ENCODE results near the gene TLX2. TPM values are rescaled to one million over a fixed set of nuclear protein-coding genes. Genes with fewer than 3 reads are reported as not detected.

Gene TLX2
- total RNA-seq, 1 experiment from 2014 or later, result not detected

DNA sequence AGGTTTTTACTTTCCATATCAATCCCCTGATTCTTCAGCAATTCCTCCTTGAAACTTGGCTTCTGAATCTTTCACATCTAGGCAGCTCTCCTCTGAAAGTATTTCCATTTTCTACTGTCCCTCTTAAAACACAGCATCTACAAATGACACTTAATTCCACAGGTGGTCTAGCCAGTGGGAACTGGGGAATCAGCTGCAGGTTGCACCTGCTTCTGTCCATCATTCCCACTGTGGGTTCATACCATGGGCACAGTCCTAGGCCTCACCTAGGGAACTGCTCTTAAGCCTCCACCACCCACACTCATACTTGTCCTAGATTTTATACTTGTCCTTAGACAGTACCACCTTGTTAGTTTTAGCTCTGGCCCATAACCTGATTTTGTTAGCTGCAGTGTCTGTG is 37.3 kb downstream of the TLX2 start:
- Mint-ChIP-seq H3K9me3 (ENCODE audit: low read depth, unreplicated experiment) (no peaks in the 10 kb centered on the region), H3K4me3 (ENCODE audit: low read depth, unreplicated experiment) (no peak overlapping the region), H3K27me3 (ENCODE audit: unreplicated experiment) (no peaks in the 10 kb centered on the region), H3K4me1 (ENCODE audit: low read depth, unreplicated experiment) (peaks cover 27% of the 10 kb centered on the region), H3K36me3 (ENCODE audit: insufficient read depth, unreplicated experiment) (peaks cover 34% of the 10 kb centered on the region), H3K27ac (ENCODE audit: unreplicated experiment) (no peak overlapping the region)
- TF ChIP-seq, protein P1, sequence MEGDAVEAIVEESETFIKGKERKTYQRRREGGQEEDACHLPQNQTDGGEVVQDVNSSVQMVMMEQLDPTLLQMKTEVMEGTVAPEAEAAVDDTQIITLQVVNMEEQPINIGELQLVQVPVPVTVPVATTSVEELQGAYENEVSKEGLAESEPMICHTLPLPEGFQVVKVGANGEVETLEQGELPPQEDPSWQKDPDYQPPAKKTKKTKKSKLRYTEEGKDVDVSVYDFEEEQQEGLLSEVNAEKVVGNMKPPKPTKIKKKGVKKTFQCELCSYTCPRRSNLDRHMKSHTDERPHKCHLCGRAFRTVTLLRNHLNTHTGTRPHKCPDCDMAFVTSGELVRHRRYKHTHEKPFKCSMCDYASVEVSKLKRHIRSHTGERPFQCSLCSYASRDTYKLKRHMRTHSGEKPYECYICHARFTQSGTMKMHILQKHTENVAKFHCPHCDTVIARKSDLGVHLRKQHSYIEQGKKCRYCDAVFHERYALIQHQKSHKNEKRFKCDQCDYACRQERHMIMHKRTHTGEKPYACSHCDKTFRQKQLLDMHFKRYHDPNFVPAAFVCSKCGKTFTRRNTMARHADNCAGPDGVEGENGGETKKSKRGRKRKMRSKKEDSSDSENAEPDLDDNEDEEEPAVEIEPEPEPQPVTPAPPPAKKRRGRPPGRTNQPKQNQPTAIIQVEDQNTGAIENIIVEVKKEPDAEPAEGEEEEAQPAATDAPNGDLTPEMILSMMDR (IDR thresholded peaks at IDR 0.05; ENCODE audit: unreplicated experiment), result no peak
- no TSS peak for BruUV-seq (replicated peaks)
- no peak for DNase-seq
- intact Hi-C loops (cut with micrococcal nuclease; ENCODE audit: unreplicated experiment), result no loop called here
- CTCF ChIA-PET, result no interaction called here

DNA sequence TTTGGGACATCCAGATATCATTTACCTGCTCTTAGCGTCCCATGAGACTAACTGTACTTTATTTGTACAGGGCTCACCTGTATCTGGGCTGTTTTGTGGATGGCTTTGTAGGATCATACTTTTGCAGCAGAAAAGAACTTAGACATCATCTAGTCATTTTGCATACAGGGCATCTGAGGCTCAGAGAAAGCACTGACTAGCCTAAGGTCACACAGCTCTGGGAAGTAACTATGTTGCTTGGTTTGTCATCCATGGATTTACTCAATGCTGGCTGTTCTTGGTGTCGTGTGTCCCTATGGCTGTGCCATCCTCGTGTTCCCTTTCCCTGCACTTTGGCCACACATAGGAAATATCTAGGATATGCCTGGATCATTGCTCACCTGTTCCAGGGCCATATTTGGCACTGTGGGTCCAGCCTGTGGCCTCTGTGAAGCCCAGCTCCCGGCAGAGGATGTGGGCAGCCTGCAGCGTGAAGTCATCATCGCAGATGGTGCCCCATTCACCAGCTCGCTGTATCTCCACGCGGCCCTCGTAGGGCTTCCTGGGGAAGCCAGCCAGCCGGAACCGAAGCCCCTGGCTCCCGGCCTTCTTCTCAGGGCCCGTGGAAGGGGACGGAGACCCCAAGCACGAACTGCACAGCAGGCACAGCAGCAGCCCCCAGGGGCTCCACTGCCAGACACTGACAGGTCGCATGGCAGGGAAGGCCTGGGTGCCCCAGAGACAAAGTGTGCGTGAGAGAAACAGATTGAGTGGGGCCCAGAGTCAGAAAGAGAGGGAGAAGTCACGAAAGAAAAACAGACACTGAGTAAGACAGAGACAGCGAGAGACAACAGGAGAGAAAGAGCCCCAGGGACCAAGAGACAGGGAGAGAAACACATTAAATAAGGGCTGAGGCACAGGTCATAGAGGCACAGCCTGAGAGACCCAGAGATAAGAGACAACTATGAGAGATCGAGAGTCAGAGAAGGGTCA is 38.0 kb downstream of the TLX2 start:
- intact Hi-C loops (cut with micrococcal nuclease; ENCODE audit: unreplicated experiment), result no loop called here
- H3K4me1 Mint-ChIP-seq (ENCODE audit: low read depth, unreplicated experiment), result peaks cover 27% of the 10 kb centered on the region
- CTCF ChIA-PET, result no interaction called here
- peak overlapping the region; percentile 1 for H3K27ac Mint-ChIP-seq (ENCODE audit: unreplicated experiment)
- TF ChIP-seq, protein P1 (IDR thresholded peaks at IDR 0.05; ENCODE audit: unreplicated experiment), result no peak
- H3K27me3 Mint-ChIP-seq (ENCODE audit: unreplicated experiment), result no peaks in the 10 kb centered on the region
- peaks cover 34% of the 10 kb centered on the region for H3K36me3 Mint-ChIP-seq (ENCODE audit: insufficient read depth, unreplicated experiment)
- no peaks in the 10 kb centered on the region for H3K9me3 Mint-ChIP-seq (ENCODE audit: low read depth, unreplicated experiment)
- BruUV-seq (replicated peaks), result no TSS peak
- no peak overlapping the region for H3K4me3 Mint-ChIP-seq (ENCODE audit: low read depth, unreplicated experiment)
- no peak for DNase-seq

DNA sequence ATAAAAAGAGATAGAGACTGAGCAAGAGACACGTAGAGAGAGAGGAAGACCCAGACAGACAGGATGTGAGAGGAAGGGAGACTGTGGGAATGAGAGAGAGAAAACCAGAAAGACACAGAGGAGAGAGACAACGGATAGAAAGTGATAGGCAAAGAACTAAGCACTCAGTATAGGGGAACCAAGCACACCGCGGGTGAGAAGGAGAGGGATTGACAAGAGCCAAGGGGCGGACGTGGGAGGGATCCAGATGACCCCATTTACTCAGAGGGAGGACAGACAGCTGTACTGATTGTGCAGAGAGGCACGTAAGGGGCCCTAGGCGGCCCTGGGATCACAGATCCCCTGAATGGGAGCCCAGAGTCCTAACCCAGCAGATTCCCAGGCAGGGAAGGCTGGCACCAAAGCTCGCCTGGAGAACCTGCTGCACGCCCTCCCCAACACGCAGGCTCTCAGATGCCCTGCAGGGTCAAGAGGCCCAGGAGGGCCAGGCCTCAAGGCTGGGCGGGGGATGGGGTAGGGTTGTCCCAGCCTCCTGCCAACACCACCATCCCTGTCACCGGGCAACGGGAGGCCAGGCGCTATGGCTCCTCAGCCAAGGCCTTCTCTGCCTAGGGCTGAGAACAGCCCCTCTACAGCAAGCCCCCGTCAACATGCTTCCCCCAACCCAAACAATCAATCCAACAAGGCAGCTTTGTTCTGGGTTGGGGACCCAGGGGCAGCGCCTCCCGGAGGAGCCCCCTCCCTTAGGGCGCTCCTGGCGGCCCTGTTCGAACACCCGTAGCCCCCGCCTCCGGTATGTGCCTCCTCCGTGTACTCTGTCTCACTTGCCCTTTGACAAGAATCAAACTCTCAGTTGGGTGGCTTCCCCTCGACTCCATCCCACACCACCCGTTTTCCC is 38.9 kb downstream of the TLX2 start:
- Mint-ChIP-seq H3K36me3 (ENCODE audit: insufficient read depth, unreplicated experiment) (peaks cover 34% of the 10 kb centered on the region), H3K4me1 (ENCODE audit: low read depth, unreplicated experiment) (peaks cover 27% of the 10 kb centered on the region), H3K9me3 (ENCODE audit: low read depth, unreplicated experiment) (no peaks in the 10 kb centered on the region), H3K27me3 (ENCODE audit: unreplicated experiment) (no peaks in the 10 kb centered on the region), H3K4me3 (ENCODE audit: low read depth, unreplicated experiment) (peak overlapping the region; percentile 46), H3K27ac (ENCODE audit: unreplicated experiment) (peak overlapping the region; percentile 1)
- intact Hi-C loops (cut with micrococcal nuclease; ENCODE audit: unreplicated experiment), result no loop called here
- CTCF ChIA-PET, result interaction anchor here (0.6 kb wide), 1 partner anchor 511 kb away, joined by 4 read pairs; no protein-coding TSS in a partner anchor
- TF ChIP-seq, protein P1 (IDR thresholded peaks at IDR 0.05; ENCODE audit: unreplicated experiment), result no peak
- no TSS peak for BruUV-seq (replicated peaks)
- no peak for DNase-seq

All from Calu3 (cell line).